ENCODE data around the gene WWOX. TPM values are rescaled to one million over a fixed set of nuclear protein-coding genes. Genes with fewer than 3 reads are reported as not detected.

WWOX gene
- polyA plus RNA-seq, 1 donor (not counting 4 experiments of a cell fraction or from before 2014, with no cell fraction given): 5.1 TPM

DNA sequence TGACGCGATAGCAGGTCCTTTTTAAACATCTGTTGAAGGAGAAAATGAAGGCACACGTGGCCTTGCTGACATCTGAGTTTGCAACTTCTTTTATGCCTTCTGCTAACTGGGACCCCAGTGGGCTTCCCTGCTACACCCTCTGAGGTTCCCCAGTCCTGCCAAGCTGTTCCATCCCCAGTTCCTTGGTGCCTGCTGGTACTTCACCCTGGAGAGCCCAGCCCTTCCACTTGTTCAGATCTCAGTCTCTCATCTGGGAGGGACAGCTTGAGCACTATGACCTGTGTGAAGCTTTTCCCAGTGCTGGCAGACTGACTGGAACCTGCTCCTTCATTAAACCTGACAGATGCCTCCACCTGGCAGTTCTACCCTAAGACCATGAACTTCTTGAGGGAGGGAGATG, 95.5 kb downstream of the WWOX start:
- TF ChIP-seq CTCF (optimal IDR thresholded peaks at IDR 0.05 in 1 of 3, IDR thresholded peaks at IDR 0.05 in 1 of 3, conservative IDR thresholded peaks at IDR 0.05 in 1 of 3; ENCODE audit: extremely low read depth in 1 of 3, insufficient read depth in 2 of 3, low read length in 3 of 3): no peak
- no peak for TF ChIP-seq EZH2 (IDR thresholded peaks at IDR 0.05; ENCODE audit: low read length)
- Histone ChIP-seq H2AFZ (ENCODE audit: control insufficient read depth, low read length) (no peak overlapping the region), H3K4me1 (ENCODE audit: control insufficient read depth, extremely low read depth, insufficient read depth, low read length) (no peaks in the 10 kb centered on the region), H3K9me3 (ENCODE audit: control insufficient read depth, low read depth, low read length) (no peaks in the 10 kb centered on the region), H3K36me3 (ENCODE audit: control insufficient read depth in 2 of 2, extremely low read depth in 1 of 2, insufficient read depth in 2 of 2, low read length in 2 of 2) (no peaks in the 10 kb centered on the region), H3K27me3 (ENCODE audit: control insufficient read depth, extremely low read depth, insufficient read depth, low read length) (no peaks in the 10 kb centered on the region), H3K79me2 (ENCODE audit: control insufficient read depth, insufficient read depth, low read length) (no peaks in the 10 kb centered on the region), H3K27ac (ENCODE audit: control insufficient read depth, insufficient read depth, low read length) (no peak overlapping the region), H3K9ac (ENCODE audit: control insufficient read depth, extremely low read depth, insufficient read depth, low read length) (no peak overlapping the region), H4K20me1 (ENCODE audit: control insufficient read depth, extremely low read depth, insufficient read depth, low read length) (no peaks in the 10 kb centered on the region), H3K4me2 (ENCODE audit: control insufficient read depth, extremely low read depth, insufficient read depth, low read depth, low read length) (no peak overlapping the region), H3K9me1 (ENCODE audit: control insufficient read depth, extremely low read depth, insufficient read depth, low read length) (no peaks in the 10 kb centered on the region), H3K4me3 (ENCODE audit: control insufficient read depth in 2 of 3, extremely low read depth in 1 of 3, insufficient read depth in 2 of 3, low read depth in 1 of 3, low read length in 3 of 3) (no peak overlapping the region)
- FAIRE-seq (no peak), DNase-seq (ENCODE audit: low read depth, low spot score) (no peak)
- dilution Hi-C loops (cut with MboI; ENCODE audit: extremely low pct_ligation_motif_present, low sequenced_read_pairs): no loop called here

DNA sequence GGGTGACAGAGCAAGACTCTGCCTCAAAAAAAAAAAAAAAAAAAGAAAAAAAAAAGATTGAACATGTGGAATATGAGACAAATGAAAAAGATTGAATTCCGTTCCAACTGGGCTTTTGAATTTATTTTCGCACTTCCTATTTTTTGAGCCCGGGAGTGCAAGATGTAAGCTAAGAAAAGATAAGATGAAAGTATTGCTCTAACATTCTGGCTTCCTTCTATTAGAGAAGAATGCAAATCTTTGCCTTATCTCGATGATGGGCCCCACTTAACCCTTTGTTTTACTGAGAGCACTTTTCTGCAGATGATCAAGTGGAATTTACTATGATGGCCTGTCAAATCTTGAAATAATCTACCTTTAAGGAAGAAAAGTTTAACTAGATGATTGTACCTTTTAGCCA, 96.3 kb downstream of the WWOX start:
- DNase-seq (ENCODE audit: low read depth, low spot score): no peak
- Histone ChIP-seq H4K20me1 (ENCODE audit: control insufficient read depth, extremely low read depth, insufficient read depth, low read length) (no peaks in the 10 kb centered on the region), H3K9me1 (ENCODE audit: control insufficient read depth, extremely low read depth, insufficient read depth, low read length) (no peaks in the 10 kb centered on the region), H3K9me3 (ENCODE audit: control insufficient read depth, low read depth, low read length) (no peaks in the 10 kb centered on the region), H3K4me3 (ENCODE audit: control insufficient read depth in 2 of 3, extremely low read depth in 1 of 3, insufficient read depth in 2 of 3, low read depth in 1 of 3, low read length in 3 of 3) (no peak overlapping the region), H2AFZ (ENCODE audit: control insufficient read depth, low read length) (no peak overlapping the region), H3K27ac (ENCODE audit: control insufficient read depth, insufficient read depth, low read length) (no peak overlapping the region), H3K36me3 (ENCODE audit: control insufficient read depth in 2 of 2, extremely low read depth in 1 of 2, insufficient read depth in 2 of 2, low read length in 2 of 2) (no peaks in the 10 kb centered on the region), H3K27me3 (ENCODE audit: control insufficient read depth, extremely low read depth, insufficient read depth, low read length) (no peaks in the 10 kb centered on the region), H3K9ac (ENCODE audit: control insufficient read depth, extremely low read depth, insufficient read depth, low read length) (no peak overlapping the region), H3K79me2 (ENCODE audit: control insufficient read depth, insufficient read depth, low read length) (no peaks in the 10 kb centered on the region), H3K4me1 (ENCODE audit: control insufficient read depth, extremely low read depth, insufficient read depth, low read length) (no peaks in the 10 kb centered on the region), H3K4me2 (ENCODE audit: control insufficient read depth, extremely low read depth, insufficient read depth, low read depth, low read length) (no peak overlapping the region)
- TF ChIP-seq EZH2 (IDR thresholded peaks at IDR 0.05; ENCODE audit: low read length) (no peak), CTCF (optimal IDR thresholded peaks at IDR 0.05 in 1 of 3, IDR thresholded peaks at IDR 0.05 in 1 of 3, conservative IDR thresholded peaks at IDR 0.05 in 1 of 3; ENCODE audit: extremely low read depth in 1 of 3, insufficient read depth in 2 of 3, low read length in 3 of 3) (no peak)
- no peak for FAIRE-seq
- dilution Hi-C loops (cut with MboI; ENCODE audit: extremely low pct_ligation_motif_present, low sequenced_read_pairs): no loop called here

All from keratinocyte (primary cell).